ENCODE measurements around the gene TP53AIP1.
A peak's percentile ranks its signal among the peaks of the same experiment; 100 is the strongest.
"Not testable (repeated sequence)": the region's sequence is repeated elsewhere in the genome, so short reads cannot be mapped to it uniquely, and the experiment has no call there.

Gene TP53AIP1

DNA sequence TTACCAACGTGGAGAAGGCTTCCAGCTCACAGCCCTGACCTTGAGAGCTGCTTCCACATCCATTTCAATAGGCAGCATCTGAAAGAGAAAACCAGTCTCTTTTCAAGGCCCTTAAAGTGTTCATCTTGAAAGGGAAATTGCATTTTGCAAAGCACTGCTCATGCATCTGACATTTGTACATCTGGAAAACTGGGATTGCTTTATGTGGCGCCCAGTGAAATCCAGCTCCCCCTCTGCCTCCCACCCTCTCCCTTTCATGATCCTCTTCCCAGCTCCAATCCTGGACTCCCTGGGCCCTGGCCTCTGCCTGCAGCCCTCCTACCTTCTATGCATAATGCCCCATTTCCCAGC lies 17.4 kb downstream of the TP53AIP1 start:
- no peak for DNase-seq
- no peak for ATAC-seq

DNA sequence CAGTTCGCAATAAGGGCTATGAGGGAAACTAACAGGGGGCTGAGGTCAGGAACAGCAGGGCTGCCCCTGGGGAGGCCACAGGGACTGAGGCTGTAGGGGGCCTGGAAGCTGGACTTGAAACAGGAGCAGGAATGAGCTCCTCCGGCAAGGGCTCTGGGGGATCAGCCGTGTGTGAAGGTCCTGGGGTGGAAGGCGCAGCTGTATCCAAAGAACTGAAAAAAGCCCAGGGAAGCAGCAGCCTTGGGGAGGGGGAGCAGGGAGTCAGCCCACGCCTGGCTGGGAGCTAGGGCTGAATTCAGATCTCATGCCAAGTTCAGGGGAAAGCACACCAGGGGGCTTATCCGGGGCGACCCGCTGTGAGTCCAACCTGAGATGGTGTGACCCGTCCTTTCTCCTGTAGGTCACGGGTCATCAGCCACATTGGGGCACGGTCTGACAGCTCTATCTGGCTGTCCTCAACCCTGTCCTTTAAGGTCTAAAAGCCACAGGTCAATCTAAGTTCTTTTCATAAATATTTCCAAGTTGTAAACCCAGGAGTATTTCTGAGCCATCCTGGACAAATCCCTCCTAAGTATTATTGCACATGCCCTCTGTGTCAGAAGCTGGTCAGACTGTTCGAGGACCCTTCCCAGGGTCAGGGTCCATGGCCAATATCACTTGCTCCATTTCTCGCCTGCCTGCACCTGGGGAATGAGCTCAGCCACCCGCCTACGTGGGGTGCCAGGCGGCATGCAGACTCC lies 18.0 kb downstream of the TP53AIP1 start:
- no peak for DNase-seq
- no peak for ATAC-seq

DNA sequence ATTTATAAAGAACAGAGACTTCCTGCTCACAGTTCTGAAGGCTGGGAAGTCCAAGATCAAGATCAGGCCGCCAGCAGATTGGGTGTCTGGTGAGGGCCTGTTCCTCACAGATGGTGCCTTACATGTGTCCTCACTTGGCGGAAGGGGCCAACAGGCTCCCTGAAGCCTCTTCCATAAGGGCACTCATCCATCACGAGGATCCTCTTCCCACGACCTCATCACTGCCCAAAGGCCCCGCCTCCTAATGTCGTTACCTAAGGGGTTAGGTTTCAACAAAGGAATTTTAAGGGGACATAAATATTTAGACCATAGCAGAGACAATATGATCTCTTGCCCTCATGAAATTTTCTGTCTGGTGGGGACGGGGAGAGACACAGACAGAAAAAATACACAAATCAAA lies 18.6 kb downstream of the TP53AIP1 start:
- ATAC-seq: no peak
- DNase-seq: no peak

DNA sequence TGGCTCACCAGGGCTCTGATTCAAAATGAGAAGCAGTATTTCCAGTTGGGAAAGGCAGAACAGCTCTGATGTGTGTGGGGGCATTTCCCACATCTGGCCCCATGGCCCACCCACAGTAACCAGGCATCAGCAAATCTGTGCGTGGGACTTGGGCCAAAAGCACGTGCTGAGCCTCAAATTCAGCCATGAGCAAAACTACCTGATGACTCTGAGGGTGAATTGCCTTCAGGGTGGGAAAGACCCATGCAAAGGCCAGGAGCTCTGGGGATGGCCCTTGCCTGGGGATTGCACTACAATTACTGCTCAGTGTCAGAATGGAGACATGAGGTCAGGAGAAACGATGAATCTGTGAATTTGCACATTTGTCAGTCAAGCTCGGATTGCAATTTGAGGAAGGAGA lies 20.9 kb downstream of the TP53AIP1 start:
- ATAC-seq: peak; percentile 49
- DNase-seq: no peak

DNA sequence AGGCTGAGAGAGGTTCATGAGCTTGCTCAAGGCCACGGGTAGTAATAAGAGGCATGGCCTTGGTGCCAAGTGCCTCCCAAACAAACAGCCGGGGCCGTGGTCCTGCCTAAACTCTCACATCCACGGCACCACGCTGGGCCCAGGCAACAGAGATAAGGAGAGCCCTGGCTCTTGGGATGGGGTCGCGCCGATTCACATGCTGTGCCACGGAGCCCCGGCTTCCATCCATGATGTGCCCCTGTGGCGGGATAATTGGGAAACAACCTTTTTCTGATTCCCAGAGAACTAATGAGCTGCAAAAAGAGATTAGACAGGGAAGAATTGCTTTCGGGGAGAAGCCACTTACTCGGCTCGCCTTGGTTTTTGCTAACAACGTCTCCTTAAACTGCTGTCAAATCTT lies 22.0 kb downstream of the TP53AIP1 start:
- DNase-seq: no peak
- ATAC-seq: no peak

DNA sequence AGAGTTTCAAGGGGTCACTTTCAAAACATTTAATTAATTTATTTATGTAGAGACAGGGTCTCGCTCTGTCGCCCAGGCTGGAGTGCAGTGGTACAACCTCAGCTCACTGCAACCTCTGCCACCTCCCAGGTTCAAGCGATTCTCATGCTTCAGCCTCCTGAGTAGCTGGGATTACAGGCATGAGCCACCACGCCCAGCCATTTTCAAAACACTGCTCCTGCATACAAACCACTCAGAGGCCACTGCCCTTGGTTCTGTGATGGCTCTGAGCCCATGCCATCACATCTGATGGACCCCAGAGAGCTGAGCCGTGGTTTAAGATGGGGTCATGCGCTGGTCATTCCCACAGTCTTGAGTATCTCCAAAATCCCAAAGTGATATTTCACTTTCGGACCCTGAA lies 23.0 kb downstream of the TP53AIP1 start:
- not testable (repeated sequence) for DNase-seq, ATAC-seq

DNA sequence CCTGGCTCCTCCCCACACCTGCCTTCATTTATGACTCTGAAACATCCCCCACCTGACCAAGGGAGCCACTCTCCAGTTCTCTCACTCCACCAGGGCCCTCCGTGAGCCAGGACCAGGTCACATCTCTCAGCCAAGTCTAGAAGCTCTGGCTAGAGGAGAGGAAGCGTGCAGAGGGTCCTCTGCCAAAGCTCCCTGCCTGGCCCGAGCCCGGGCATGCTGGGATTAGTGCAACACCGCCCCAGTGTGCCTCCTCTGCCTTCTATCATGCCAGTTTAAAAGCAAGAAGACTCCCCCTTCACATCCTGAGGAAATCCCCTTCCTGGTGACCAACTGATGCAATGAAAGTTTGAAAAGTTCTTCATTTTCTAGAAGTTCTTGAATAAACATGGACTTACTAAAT lies 23.5 kb downstream of the TP53AIP1 start:
- no peak for DNase-seq
- no peak for ATAC-seq

DNA sequence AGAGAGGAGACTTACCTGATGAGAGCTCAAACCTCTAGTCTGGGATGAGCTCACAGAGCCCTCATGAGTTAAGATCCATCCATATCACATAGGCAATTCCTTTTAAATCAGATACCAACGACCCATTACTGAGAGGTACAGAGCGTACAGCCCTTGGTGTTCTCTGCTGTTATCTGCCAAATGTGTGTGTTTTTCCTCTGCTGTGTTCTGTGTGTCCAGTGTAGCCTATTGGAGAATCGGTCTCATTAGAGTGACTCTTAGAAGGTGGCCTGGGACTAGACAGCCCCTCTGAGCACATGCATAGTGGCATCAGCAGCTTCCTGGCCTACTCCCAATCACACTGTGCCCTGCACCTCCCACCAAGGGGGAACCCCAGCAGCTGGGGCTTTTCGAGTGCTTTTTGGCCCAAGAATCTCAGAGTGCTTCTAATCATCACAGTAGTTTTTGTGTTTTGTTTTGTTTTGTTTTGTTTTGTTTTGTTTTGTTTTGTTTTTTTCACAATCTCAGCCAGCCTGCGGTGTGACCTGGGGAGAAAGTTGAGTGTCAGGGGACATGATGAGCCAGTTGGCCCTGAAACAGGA lies 25.4 kb downstream of the TP53AIP1 start:
- DNase-seq: no peak
- no peak for ATAC-seq

DNA sequence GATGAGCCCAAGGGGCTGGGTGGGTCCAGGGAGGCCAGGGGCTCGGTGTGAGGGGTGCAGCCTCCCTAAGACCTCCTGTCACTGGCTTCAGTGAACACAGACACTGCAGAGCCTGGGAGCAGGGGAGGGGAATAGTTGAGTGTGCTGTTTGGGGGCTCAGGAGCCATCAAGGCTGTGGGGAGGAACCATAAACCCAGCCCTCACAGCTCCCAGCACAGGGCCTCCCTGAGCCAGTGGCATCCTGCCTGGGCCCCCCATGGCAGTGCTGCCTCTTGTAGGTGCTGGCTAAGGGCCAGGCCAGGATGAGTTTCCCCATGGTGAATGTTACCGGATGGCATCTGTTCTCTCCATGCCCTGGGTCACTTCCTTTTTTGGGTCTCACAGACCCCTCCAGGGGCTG lies 26.0 kb downstream of the TP53AIP1 start:
- ATAC-seq (no peak), DNase-seq (no peak)

DNA sequence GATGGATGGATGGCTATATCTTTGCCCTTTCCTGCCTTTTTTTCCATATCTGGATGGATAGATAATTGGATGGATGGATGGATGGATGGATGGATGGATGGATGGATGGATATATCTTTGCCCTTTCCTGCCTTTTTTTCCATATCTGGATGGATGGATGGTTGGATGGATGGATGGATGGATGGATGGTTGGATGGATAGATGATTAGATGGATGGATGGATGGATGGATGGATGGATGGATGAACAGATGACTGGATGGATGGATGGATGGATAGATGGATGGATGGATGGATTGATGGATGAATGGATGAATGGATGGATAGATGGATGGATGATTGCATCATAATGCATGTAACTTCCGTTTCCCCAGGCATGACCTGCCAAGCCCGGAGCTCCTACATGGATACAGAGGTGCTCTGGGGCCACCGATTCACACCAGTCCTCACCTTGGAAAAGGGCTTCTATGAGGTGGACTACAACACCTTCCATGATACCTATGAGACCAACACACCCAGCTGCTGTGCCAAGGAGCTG lies 26.6 kb downstream of the TP53AIP1 start:
- ATAC-seq (no peak), DNase-seq (no peak)

DNA sequence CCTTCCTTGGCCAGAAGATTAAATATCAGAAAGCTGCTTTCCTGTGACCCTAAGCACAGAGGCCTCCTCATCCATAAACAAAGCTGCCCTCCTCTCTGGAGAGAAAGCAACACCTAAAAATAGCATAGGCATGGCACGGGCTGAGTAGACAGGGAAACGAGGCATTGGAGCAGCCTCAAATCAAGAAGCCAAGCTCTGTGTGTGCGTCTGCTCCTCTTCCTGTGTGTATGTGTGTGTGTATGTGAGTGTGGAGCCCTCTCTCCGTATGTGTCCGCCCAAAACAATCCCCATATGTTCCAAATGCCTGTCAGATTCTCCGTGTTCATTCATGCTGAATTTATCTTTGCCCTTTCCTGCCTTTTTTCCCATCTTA lies 27.5 kb downstream of the TP53AIP1 start:
- ATAC-seq: no peak
- DNase-seq: no peak

DNA sequence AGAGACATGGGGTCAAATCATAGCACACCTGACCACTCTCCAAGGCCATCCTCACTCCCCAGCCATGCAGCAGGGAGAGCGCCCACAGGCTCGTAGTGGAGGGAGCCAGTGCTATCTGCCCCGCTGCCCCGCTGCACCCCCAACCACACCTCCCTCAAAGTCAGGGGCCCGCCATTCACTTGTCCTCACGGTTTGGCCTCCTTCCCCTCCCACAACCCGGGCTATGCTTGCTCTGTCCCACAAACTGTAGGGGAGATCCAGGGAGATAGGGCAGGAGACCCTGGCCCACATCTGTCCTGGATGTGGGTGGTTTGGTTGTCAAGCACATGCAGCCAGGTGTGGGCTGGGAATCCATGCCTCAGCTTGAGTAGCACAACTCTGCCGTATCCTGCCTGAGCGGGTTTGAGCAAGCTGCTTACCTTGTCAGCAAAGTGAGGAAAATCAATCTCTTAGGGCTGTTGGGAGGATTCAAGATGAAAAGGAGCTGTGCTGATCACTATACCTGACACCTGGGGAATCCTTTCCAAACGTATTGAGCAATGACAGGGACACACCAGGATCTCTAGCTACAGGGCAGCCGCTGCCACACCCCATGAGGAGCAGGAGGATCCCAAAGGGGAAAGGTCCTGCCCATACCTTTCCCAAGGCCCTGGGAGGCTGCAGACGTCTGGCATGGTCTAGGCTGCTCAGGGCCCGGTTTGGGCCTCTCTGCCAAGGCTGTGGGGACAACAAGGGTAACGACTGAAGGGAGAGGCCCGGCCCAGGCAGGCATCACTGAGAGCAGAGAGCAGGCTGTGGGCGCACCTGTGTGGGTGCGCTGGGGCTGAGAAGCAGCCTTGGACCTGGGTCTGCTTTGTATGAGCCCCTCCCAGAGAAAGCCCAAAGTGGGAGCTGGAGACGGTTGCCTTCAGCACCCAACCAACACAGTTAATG lies 28.2 kb downstream of the TP53AIP1 start:
- no peak for ATAC-seq
- no peak for DNase-seq

DNA sequence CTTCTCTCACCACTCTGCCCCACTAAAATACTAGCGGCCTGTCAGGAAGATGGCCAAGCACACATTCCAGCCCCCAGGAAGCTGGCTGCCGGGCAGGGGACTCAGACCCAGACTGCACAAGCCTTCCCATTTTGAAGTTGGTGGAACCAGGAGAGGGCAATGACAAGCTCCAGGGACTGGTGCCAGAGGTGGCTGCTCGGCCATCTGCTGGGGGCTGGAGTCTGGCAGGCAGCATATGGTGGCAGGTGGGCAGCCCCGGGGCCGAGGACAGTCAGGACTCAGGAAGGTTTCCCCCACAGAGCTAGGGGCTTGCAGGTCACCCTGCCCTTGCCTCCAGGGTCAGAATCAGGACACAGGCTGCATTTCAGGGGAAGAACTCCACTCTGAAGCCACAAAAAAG lies 28.9 kb downstream of the TP53AIP1 start:
- ATAC-seq: no peak
- DNase-seq: no peak

DNA sequence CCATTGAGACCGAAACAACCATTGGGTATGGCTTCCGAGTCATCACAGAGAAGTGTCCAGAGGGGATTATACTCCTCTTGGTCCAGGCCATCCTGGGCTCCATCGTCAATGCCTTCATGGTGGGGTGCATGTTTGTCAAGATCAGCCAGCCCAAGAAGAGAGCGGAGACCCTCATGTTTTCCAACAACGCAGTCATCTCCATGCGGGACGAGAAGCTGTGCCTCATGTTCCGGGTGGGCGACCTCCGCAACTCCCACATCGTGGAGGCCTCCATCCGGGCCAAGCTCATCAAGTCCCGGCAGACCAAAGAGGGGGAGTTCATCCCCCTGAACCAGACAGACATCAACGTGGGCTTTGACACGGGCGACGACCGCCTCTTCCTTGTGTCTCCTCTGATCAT lies 31.0 kb downstream of the TP53AIP1 start:
- DNase-seq (no peak), ATAC-seq (no peak)

DNA sequence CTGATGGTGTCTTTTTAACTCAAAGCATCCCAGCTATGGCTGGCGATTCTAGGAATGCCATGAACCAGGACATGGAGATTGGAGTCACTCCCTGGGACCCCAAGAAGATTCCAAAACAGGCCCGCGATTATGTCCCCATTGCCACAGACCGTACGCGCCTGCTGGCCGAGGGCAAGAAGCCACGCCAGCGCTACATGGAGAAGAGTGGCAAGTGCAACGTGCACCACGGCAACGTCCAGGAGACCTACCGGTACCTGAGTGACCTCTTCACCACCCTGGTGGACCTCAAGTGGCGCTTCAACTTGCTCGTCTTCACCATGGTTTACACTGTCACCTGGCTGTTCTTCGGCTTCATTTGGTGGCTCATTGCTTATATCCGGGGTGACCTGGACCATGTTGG lies 31.4 kb downstream of the TP53AIP1 start:
- ATAC-seq (no peak), DNase-seq (no peak)

DNA sequence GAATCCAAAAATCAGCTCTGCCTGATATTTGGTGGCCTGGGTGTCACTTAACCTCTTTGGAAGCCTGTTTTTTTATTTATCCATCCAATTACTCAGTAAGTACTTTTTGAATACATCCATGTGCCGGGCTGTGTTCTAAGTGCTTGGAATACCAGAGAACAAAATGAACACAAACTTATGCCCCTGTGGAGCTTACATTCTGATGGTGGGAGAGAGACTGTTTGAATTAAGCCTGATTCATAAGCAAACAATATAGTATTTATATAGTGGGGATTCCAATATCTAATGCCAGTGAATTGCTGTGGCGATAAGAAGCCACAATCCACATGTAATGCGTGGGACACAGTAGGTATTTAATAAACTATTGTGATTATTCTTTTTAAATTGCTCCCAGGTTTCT lies 32.1 kb downstream of the TP53AIP1 start:
- ATAC-seq: no peak

DNA sequence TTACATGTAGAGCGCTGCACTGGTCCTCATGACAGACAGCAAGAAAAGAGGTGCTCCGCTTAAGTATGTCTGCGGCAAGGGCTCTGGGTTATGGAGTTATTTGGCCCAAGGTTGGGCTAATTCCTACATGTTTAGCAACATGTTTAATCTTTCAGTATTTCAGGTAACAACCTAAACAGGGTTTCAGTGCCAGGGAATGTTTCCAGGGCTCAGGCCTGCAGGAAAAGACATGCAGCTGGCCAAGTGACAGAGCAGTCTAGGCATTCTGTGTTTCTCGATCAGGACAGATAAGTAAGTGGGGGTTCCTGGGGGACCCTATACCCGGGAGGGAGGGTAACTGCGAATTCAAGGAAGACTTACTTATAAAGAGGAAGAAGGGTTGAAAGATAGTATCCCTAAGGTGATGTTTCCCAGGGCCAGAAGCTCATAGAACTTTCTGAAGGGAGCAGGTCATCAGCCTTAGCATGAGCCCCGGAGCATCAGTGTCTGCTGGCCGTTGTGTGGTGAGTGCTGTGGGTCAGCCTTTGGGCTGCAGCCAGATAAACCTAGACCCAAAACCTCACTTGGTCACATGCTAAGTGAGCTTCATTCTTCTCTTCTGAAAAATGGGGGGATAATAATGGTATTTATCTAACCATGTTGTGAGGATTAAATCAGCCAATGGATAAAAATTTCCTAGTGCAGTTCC lies 33.1 kb downstream of the TP53AIP1 start:
- ATAC-seq (no peak), DNase-seq (no peak)

More for the DNA sequence above, 32.1 kb downstream of the TP53AIP1 start:
- no peak for DNase-seq

DNA sequence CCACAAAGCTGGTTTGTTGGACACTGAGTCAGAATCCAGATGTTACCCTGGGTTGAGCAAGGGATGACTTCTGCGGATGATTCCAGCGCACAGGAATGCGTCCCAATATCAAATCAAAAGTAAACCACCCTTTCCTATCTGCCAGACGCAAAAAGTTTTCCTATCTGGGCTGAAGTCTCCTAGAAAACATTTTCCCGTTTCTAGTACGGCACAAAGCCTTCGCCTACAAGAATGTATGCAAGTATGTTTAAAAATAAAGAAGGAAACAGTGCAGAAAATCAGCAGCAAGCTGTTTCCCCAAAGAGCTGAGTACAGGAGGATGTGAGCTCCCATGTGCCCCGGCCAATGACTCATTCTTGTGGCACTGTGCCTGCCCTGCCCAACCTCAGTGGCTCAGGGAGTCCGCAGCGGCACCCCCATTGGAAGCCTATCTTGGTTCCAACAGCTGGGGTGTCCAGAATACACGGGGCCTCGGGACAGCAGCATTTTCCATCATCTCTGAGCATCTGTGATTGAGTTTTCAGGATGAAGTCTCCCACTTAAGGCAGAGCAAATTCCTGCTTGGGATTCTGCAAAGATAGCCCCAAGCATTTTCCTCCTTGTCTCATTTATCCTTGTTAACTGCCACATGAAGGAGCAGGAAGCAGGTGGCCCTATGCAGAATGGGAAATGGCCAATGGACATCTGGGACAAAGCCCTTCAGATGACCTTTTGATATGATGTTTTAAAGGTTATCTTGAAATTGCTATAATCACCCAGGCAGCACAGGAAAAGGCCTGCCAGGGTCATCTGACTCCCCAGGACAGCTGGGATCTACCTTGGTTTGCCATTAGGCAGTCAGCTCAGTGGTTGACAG lies 34.1 kb downstream of the TP53AIP1 start:
- ATAC-seq (no peak), DNase-seq (peak; percentile 19)

DNA sequence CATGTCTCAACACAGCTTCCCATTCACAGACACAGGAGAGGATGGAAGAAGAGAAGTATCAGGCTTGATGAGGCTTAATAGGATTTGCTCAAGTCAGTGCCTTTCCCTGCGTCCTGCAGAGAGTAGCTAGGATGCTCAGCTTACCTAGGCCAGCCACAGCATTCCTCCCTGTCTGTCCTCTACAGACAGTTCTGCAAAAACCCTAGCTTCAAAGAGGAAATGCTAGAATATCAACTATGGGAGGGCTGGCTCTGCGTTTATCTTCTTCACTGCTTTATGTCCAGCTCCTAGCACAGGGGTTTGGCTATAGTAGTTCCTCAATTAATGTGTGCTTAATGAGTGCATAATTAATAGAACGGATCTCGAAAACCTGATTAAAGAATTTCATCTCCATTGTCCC lies 35.1 kb downstream of the TP53AIP1 start:
- no peak for ATAC-seq
- no peak for DNase-seq

DNA sequence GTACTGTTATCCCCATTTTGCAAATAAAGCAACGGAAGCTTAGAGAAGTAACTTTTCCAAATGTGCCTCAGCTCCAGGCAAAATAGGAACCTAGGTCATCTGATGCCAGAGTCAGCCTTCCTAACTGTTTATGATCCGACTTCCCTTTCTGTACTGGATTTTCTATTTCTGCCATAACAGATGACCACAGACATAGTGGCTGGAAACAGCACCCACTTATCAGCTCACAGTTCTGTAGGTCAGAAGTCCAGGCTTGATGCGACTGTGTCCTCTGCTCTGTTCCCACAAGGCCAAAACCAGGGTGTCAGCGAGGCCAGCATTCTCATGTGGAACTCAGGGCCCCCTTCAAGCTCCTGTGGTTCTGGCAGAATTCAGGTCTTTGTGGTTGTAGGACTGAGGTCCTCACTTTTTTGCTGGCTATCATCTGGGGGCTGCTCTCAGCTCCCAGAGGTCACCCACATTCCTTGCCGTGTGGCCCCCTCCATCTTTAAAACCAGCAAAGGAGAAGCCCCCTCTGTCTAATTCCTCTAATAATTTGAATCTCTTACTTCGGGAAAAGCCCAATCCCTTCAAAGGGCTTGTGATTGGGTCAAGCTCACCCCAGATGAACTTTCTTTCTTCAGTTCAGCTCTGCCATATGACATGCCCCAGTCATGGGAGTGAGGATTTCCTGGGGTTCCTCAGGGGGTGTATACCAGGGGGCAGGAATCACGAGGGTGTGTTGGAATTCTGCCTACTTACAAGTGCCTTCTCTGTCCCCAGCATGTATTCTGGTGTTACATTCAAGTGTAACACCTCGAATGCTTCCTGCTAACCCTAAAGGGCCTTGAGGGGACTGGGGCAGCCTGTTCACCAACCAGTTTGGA lies 36.3 kb downstream of the TP53AIP1 start:
- no peak for DNase-seq
- ATAC-seq: no peak
